Stimulated activated CD4-positive, alpha-beta T cell treated with anti-CD3 and anti-CD28 coated beads, Interleukin-4, amount 100 ng/mL, for 48 hours (primary cell): ENCODE results near the gene NSD2.
"Not testable (repeated sequence)": the region's sequence is repeated elsewhere in the genome, so short reads cannot be mapped to it uniquely, and the experiment has no call there.

ENCODE experiments used
- DNase-seq, 2 donors: peaks; one replicate each; pipeline ENCODE4 v3.0.0-alpha.2; 2020; ENCODE audit warnings: low read depth in 2 of 2

The NSD2 gene

DNA sequence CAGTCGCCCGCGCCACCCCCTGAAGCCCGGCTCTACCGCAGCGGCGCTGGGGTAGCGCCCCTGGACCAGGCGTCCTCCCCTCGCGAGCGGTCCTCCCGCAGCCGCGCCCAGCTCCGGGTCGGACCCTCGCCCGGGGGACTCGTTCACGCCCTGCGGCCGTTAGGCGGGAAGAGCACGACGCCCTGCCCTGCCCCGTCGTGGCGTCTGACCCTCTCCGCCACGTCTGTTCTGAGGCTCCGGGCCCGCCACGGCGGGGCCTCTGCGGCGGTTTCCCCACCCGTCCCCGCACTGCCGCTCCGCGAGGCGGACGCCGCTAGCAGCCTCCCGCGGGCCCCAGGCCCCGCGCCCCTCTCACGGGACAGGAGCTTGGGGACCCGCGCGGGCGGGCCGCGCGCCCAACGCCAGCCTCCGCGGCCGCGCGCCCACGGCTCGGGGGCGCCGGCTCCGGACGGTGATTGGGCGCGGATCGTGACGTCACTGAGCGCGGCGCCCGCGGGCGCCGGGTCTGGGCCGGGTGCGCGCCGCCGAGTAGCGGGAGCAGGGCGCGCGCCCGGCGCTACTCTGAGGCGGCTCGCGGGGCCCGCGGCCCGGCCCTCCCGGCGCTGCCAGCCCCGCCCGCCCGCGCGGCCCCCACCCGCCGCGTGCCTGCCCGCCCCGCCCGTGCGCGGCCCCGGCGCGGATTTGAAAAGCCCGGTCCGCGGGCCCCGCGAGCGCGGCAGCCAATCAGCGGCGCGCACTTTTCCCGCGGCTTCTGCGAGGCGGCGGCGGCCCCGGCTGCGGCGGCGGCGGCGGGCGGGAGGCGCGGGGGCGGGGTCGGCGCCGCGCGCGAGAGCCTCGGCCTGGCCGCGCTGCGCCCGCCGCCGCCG lies at the start of gene NSD2:
TSS of gene NSD2 (plus strand) at position 816 of the 866 bp plus-strand sequence. CDS start 29,262 bp downstream, outside the sequence.
- DNase-seq, result peak; percentile 85 to 88

GRCh38 chr4:1821679-1822567 lies 49.3 kb upstream of the NSD2 start:
- no peak for DNase-seq

DNA sequence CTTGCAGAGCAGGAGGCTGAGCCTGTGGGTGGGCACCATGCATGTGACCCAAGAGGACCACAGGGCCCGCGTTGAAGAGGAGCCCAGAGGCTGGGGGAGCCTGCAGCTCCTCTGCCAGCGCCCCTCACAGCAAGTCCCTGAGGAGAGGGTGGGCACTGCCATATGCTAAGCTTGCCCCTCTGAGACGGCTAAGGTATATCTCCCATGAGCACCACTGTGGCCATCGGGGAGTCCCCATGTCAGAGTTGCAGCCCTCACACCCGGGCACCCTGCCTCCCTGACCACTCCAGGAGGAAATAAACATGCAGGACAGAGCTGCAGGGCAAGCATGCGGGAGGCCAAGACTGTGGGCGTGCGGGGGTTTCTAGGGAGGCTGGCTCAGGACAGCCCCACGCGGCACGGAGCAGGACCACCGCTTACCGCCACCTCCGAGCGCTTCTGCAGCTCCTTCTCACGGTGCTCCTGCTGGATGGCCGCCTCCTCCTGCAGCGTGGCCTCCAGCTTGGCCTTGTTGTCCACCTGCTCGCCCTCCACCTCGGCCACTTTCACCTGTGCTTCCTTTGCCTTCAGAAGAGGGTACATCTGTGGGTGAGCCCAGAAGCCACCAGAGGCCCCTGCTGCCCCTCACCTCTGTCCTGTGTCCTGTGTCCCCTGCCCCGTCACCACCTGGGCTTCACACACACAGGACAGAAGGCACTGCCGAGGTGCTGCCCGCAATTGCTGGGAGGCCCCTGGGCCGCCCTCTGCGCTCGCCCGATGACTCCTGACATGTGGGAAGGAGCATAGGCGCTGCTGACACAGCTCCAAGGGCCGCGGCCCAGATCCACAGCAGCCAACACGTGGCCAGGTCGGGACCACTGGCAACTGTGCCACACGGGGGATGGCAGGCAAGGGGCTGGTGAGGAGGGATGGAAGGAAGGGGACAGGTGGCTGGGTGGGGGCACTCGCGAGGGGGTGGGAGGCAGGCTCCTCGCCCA lies 48.3 kb upstream of the NSD2 start:
- DNase-seq, result no peak

DNA sequence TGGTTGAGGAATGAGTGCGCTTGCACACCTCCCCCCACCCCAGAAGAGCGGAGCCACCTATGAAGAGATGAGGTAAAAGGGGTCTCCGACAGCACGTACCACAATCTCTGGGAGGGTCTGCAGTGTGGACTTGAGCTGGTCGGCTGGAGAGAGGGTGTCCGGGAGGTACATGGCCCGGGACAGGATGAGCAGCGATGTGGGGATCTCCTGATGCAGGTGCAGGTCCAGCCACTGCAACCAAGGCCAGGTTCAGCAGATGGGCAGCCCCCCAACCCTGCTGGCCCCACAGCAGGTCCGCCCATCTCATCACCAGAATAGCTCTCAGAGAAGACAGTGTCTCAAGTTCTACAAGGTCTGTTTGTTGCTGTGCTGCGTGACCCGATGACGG lies 47.7 kb upstream of the NSD2 start:
- DNase-seq, result no peak

GRCh38 chr4:1824746-1825145 lies 46.4 kb upstream of the NSD2 start:
- no peak for DNase-seq

- no peak for DNase-seq
Observed at GRCh38 chr4:1825326-1825725, 45.9 kb upstream of the NSD2 start.

DNA sequence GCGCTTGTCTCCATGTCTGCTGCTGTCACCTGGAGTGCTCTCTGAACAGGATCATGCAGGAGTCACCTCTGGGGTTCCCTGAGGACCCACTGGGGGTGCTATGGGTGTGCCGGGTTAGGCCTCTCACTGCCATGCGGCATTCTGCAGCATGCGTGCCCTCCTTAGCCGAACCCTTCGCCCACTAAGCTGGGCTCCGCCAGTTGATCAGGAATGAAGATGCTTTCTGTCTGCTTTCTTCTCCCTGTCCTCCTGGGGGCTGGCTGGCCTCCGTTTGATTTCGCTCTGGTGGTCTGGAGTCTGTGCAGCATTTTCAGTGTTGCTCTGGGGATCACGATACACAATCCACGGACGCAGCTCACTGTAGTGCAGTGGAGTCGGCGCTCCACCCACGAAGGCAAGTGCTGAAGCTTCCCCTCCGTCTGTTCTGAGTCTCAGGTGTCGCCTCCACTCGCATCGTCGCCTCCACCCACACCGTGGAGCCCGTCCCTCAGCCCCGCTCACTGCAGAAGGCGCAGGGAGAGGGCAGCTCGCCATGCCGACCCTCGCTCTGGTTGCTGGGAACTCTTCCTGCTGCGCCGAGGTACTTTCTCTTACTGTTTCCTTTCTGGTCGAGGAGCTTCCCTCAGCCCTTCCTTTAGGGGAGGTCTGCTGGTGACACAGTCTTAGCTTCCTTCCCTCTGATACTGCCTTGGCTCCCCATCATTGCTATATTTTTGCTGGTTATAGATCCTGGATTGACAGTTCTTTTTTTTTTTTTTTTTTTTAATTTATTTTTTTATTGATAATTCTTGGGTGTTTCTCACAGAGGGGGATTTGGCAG lies 44.5 kb upstream of the NSD2 start:
- no peak for DNase-seq

DNA sequence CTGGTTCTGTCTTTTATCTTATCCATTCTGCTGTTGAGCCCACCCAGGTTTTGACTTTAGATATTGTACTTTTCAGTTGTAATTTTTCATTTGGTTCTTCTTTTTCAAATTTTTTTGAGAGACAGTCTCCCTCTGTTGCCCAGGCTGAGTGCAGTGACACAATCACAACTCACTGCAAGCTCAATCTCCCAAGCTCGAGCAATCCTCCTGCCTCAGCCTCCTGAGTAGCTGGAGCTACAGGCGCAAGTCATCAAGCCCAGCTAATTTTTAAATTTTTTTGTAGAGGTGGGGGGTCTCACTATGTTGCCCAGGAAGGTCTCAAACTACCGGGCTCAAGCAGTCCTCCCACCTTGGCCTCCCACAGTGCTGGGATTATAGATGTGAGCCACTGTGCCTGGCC lies 41.0 kb upstream of the NSD2 start:
- no peak for DNase-seq

- DNase-seq, result no peak
Observed at GRCh38 chr4:1830642-1831228, 40.5 kb upstream of the NSD2 start.

DNA sequence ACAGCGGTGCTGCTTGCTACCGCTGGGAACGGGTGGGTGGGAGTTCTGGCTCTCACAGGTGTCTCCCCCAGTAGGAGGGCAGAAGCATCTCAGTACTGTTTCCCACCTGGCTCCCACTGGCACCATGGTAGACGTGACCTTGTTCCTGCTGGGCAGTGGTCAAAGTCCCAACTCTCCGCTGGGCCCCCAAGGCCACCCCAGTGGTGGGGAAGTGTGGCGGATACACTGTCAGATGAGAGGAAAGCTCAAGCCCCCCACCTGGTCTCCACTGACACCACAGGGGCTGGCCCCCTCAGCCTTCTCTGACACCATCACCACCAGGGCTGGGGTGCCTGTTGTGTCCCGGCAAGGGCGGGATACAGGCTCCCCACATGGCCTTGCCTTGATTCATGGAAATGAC lies 39.9 kb upstream of the NSD2 start:
- no peak for DNase-seq

- no peak for DNase-seq
Observed at GRCh38 chr4:1832690-1833089, 38.5 kb upstream of the NSD2 start.

- DNase-seq, result no peak
Observed at GRCh38 chr4:1833307-1834046, 37.7 kb upstream of the NSD2 start.

GRCh38 chr4:1834047-1834775 lies 37.0 kb upstream of the NSD2 start:
- DNase-seq, result no peak

- DNase-seq, result not testable (repeated sequence)
Observed at GRCh38 chr4:1835836-1836235, 35.4 kb upstream of the NSD2 start.

GRCh38 chr4:1836650-1837049 lies 34.5 kb upstream of the NSD2 start:
- no peak for DNase-seq

- no peak for DNase-seq
Observed at GRCh38 chr4:1837069-1837468, 34.1 kb upstream of the NSD2 start.

DNA sequence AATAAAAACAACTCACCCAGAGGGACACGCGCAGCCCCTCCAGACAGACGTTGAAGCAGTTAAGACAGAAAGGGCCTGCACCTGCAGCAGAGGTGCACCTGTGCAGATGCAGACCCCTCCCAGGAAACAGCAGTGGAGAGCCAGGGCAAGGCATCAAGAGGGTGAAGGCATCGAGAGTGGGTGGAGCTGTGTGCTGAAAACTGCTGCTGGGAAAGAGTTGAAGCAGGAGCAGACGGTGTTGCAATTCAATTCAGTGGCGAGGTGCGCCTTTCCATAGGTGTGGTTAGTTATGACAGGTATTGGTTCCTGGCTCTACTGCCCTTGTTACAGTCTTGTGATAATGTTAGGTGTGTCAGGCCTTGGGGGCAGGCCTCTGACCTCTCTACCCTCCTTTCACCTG lies 31.9 kb upstream of the NSD2 start:
- DNase-seq, result no peak

DNA sequence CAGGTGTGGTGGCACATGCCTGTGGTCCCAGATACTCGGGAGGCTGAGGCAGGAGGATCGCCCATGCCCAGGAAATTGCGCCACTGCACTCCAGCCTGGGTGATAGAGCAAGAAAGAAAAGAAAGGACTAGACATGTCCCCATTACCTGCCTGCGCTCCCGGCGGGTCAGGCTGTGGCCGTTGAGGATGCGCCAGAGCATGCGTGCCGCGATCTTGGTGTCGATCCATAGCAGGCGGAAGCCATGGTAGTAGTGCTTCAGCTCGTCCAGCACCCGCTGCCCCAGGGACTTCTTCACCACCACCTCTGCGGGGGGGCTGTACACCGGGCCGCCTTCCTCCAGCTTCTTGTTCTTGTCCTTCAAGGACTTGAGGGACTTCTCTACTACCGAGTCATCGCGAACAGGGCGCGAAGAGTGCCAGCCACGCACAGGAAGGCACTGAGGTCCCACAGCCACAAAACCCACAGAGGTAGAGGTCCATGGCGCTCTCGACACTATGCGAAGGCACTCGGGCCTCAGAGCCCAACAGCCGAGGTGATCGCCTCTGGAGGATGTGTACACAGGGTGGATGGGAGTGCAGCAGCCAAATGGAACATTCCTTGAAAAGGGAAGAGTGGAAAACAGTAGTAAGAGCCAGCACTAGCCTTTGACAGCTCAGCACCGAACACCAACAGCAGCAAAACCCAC lies 29.8 kb upstream of the NSD2 start:
- DNase-seq, result no peak

DNA sequence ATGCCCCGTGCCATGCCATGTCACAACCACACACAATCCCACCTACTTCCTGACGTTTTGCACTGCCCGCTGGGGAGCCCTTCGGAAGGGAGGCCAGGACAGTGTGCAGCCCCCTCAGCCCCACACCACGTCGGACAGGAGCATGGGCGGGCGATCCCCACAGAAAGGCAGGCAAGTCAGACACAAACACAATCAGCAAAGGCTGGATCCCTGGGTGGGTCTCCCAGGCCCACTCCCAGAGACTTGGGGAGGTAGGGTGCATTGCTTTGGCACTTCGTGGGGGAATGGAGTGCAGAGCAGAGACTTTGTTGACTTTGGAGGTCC lies 29.3 kb upstream of the NSD2 start:
- DNase-seq, result no peak
